GM12874 (cell line): Measurements from ENCODE around the gene MAP3K5.

Experiments
- CTCF ChIP-seq: IDR thresholded peaks from 2 replicates; pipeline ENCODE4 v1.5.1; 2011; ENCODE audit warnings: low read depth, mild to moderate bottlenecking, control low read depth, low read length, moderate library complexity; ENCODE audit not compliant: insufficient read depth

Gene MAP3K5

GRCh38 chr6:136529710-136530109 lies 262.6 kb downstream of the MAP3K5 start:
- TF ChIP-seq CTCF = no peak

- no peak for TF ChIP-seq CTCF
Measured at GRCh38 chr6:136528477-136528876, 263.8 kb downstream of the MAP3K5 start.

GRCh38 chr6:136527831-136528230 lies 264.4 kb downstream of the MAP3K5 start:
- no peak for TF ChIP-seq CTCF

GRCh38 chr6:136526937-136527336 lies 265.3 kb downstream of the MAP3K5 start:
- no peak for TF ChIP-seq CTCF

GRCh38 chr6:136526196-136526930 lies 265.9 kb downstream of the MAP3K5 start:
- no peak for TF ChIP-seq CTCF

- no peak for TF ChIP-seq CTCF
Measured at GRCh38 chr6:136525586-136526195, 266.6 kb downstream of the MAP3K5 start.

GRCh38 chr6:136524936-136525413 lies 267.3 kb downstream of the MAP3K5 start:
- TF ChIP-seq CTCF = no peak
